Testis (tissue), 3 donors: ENCODE data around the gene PMEPA1. TPM values are rescaled to one million over a fixed set of nuclear protein-coding genes. Genes with fewer than 3 reads are reported as not detected.

ENCODE experiments used
- DNase-seq: peaks from one replicate; pipeline ENCODE4 v3.0.0-alpha.2; 2019
- H3K27ac ChIP-seq, 2 donors: fragments of 200-600 bp; sonication (generic); one replicate each; pipeline ENCODE4 v1.5.1; 2019
- H3K27me3 ChIP-seq: fragments of 200-600 bp; sonication (generic); one replicate; pipeline ENCODE4 v1.5.1; 2019
- H3K36me3 ChIP-seq: fragments of 200-600 bp; sonication (generic); one replicate; pipeline ENCODE4 v1.5.1; 2017; ENCODE audit warnings: low read depth; ENCODE audit errors: missing control alignments
- H3K4me1 ChIP-seq: fragments of 200-600 bp; sonication (generic); one replicate; pipeline ENCODE4 v1.5.1; 2019
- H3K4me3 ChIP-seq, 2 donors: fragments of 200-600 bp; sonication (generic); one replicate each; pipeline ENCODE4 v1.5.1; 2017 to 2019
- H3K9me3 ChIP-seq: fragments of 200-600 bp; sonication (generic); one replicate; pipeline ENCODE4 v1.5.1; 2017
- CTCF ChIP-seq, 3 experiments: fragments of 450-650 bp in 2 of 3; fragments of 200-600 bp in 1 of 3; sonication (generic) in 1 of 3; IDR thresholded peaks; one replicate each; pipeline ENCODE4 v1.5.1; 2016 to 2019; ENCODE audit warnings: antibody characterized with exemption in 3 of 3, mild to moderate bottlenecking in 2 of 3, moderate library complexity in 1 of 3
- POLR2A ChIP-seq: fragments of 450-650 bp; IDR thresholded peaks from one replicate; pipeline ENCODE4 v1.6.1; 2017; ENCODE audit warnings: antibody characterized with exemption, mild to moderate bottlenecking, moderate library complexity
- WGBS, 2 donors: methylation state at CpG; one replicate each; pipeline ENCODE4 v1.1.5; 2018; 5-methylcytosine and 5-hydroxymethylcytosine counted together
- intact Hi-C: fragments of 100-400 bp; cut with DNase I; formaldehyde crosslinking; loops from one replicate; pipeline ENCODE4 v1.15.1; 2023; ENCODE audit warnings: low total_unique reads
- polyA plus RNA-seq: library from polyadenylated mRNA; stranded (reverse); fragments of 350-450 nt; fragmentation: Illumina TruSeq; extraction: RNeasy Lipid Tissue Mini Kit (QIAGEN cat#74804); gene quantifications from one replicate; pipeline ENCODE4 v1.2.3, GENCODE V29; 2014; ENCODE audit warnings: low read depth, low replicate concordance; ENCODE audit not compliant: insufficient read depth
- total RNA-seq, 2 donors: library from RNA; depleted of rRNA; stranded (reverse); fragments of >200 nt; gene quantifications; one replicate each; pipeline ENCODE4 v1.2.3, GENCODE V29; 2016

PMEPA1 gene
- total and polyA plus RNA-seq, 3 donors from 2014 or later = 8.1 to 16.8 (median 12.1) TPM

GRCh38 chr20:57660922-57661745, 48.7 kb downstream of the PMEPA1 start:
- H3K36me3 ChIP-seq = no peaks in the 10 kb centered on the region
- intact Hi-C loops = no loop called here
- H3K27ac ChIP-seq = no peak overlapping the region
- TF ChIP-seq POLR2A = no peak
- no peak for TF ChIP-seq CTCF (IDR thresholded peaks at IDR 0.05)
- DNase-seq = peak; percentile 12
- 89% methylated on average over 19 to 31 of the region's 31 CpGs for WGBS, 2 donors
- H3K4me3 ChIP-seq = no peak overlapping the region
- no peaks in the 10 kb centered on the region for H3K9me3 ChIP-seq
- no peaks in the 10 kb centered on the region for H3K4me1 ChIP-seq
- H3K27me3 ChIP-seq = no peaks in the 10 kb centered on the region

- Histone ChIP-seq H3K4me3 (no peak overlapping the region), H3K27me3 (no peaks in the 10 kb centered on the region), H3K27ac (no peak overlapping the region), H3K9me3 (no peaks in the 10 kb centered on the region), H3K4me1 (no peaks in the 10 kb centered on the region), H3K36me3 (no peaks in the 10 kb centered on the region)
- WGBS, 2 donors = 86 to 88% methylated on average over 13 of the region's 13 CpGs
- no peak for TF ChIP-seq POLR2A
- no peak for TF ChIP-seq CTCF (IDR thresholded peaks at IDR 0.05)
- intact Hi-C loops = no loop called here
- DNase-seq = peak; percentile 7
These were observed 49.5 kb downstream of the PMEPA1 start for GRCh38 chr20:57660181-57660921.

- no peaks in the 10 kb centered on the region for H3K36me3 ChIP-seq
- 88 to 95% methylated on average over 20 to 24 of the region's 24 CpGs for WGBS, 2 donors
- peak; percentile 6 for DNase-seq
- H3K9me3 ChIP-seq = no peaks in the 10 kb centered on the region
- no peak for TF ChIP-seq POLR2A
- TF ChIP-seq CTCF (IDR thresholded peaks at IDR 0.05) = no peak
- H3K27me3 ChIP-seq = no peaks in the 10 kb centered on the region
- no peaks in the 10 kb centered on the region for H3K4me1 ChIP-seq
- H3K4me3 ChIP-seq = no peak overlapping the region
- H3K27ac ChIP-seq = no peak overlapping the region
- intact Hi-C loops = loop anchor here (5.0 to 10.0 kb wide), 2 partner anchors 425 to 518 kb away; no protein-coding TSS in a partner anchor
These were observed 50.2 kb downstream of the PMEPA1 start for GRCh38 chr20:57659517-57660180.

- H3K36me3 ChIP-seq = no peaks in the 10 kb centered on the region
- TF ChIP-seq CTCF (IDR thresholded peaks at IDR 0.05) = no peak
- 91 to 92% methylated on average over 21 to 24 of the region's 25 CpGs for WGBS, 2 donors
- no peaks in the 10 kb centered on the region for H3K27me3 ChIP-seq
- no peaks in the 10 kb centered on the region for H3K4me1 ChIP-seq
- intact Hi-C loops = loop anchor here (5.0 to 10.0 kb wide), 2 partner anchors 426 to 518 kb away; no protein-coding TSS in a partner anchor
- H3K27ac ChIP-seq = no peak overlapping the region
- peak; percentile 8 for DNase-seq
- no peaks in the 10 kb centered on the region for H3K9me3 ChIP-seq
- no peak overlapping the region for H3K4me3 ChIP-seq
These were observed 50.8 kb downstream of the PMEPA1 start for GRCh38 chr20:57658833-57659516.
